HEK293 (cell line): ENCODE measurements around the gene LRP3.

Source experiments
- CTCF ChIA-PET: fragments of 350-600 bp; formaldehyde crosslinking; extraction: SDS; loops from one replicate; lab custom pipeline; 2021; ENCODE audit warnings: antibody characterized with exemption; lab: Yijun Ruan, JAX
- POLR2A ChIA-PET: fragments of 300-600 bp; formaldehyde crosslinking; extraction: SDS; loops from one replicate; lab custom pipeline; 2020; ENCODE audit warnings: antibody characterized with exemption, inconsistent platforms; lab: Yijun Ruan, JAX
- H3K27ac ChIP-seq: fragments of 200-500 bp; sonication (Bioruptor generic); 2 replicates; pipeline ENCODE4 v1.5.1; 2014; ENCODE audit warnings: low read depth, low read length, control low read depth, inconsistent platforms; ENCODE audit errors: extremely low read depth
- H3K36me3 ChIP-seq, 2 experiments: fragments of 200-500 bp in 1 of 2; sonication (Bioruptor generic) in 1 of 2; 1 replicate in 1 of 2; 2 replicates in 1 of 2; pipeline ENCODE4 v1.5.1; 2014 to 2017; ENCODE audit warnings: inconsistent platforms in 2 of 2, low read length in 2 of 2; ENCODE audit not compliant: control insufficient read depth in 2 of 2, insufficient read depth in 1 of 2
- H3K4me1 ChIP-seq: fragments of 200-500 bp; sonication (Bioruptor generic); 2 replicates; pipeline ENCODE4 v1.5.1; 2014; ENCODE audit warnings: mild to moderate bottlenecking, low read length, inconsistent platforms; ENCODE audit not compliant: control insufficient read depth, insufficient read depth
- H3K4me3 ChIP-seq: 2 replicates; pipeline ENCODE4 v1.5.1; 2011; ENCODE audit warnings: low read depth, mild to moderate bottlenecking, control low read depth, low read length, moderate library complexity
- H3K9me3 ChIP-seq: fragments of 200-500 bp; sonication (Bioruptor generic); 2 replicates; pipeline ENCODE4 v1.5.1; 2014; ENCODE audit warnings: low read depth, low read length, inconsistent platforms; ENCODE audit not compliant: control insufficient read depth, insufficient read depth
- GFI1B ChIP-seq: fragments of 450-650 bp; formaldehyde crosslinking; IDR thresholded peaks from 2 replicates; pipeline ENCODE4 v1.5.1; 2016; ENCODE audit warnings: missing biosample characterization, missing genetic modification characterization
- MYNN ChIP-seq: fragments of 450-650 bp; formaldehyde crosslinking; IDR thresholded peaks from 2 replicates; pipeline ENCODE4 v1.5.1; 2016; ENCODE audit warnings: missing biosample characterization, missing genetic modification characterization, borderline replicate concordance
- MZF1 ChIP-seq: fragments of 450-650 bp; formaldehyde crosslinking; IDR thresholded peaks from 2 replicates; pipeline ENCODE4 v1.5.1; 2017; ENCODE audit warnings: missing biosample characterization, missing genetic modification characterization, borderline replicate concordance
- ZEB2 ChIP-seq: fragments of 450-650 bp; formaldehyde crosslinking; IDR thresholded peaks from 2 replicates; pipeline ENCODE4 v1.5.1; 2016; ENCODE audit warnings: missing biosample characterization, missing genetic modification characterization
- ZFP3 ChIP-seq: fragments of 450-650 bp; formaldehyde crosslinking; IDR thresholded peaks from 2 replicates; pipeline ENCODE4 v1.5.1; 2016; ENCODE audit warnings: low read depth, missing biosample characterization, missing genetic modification characterization
- ZFP41 ChIP-seq: fragments of 450-650 bp; formaldehyde crosslinking; IDR thresholded peaks from 2 replicates; pipeline ENCODE4 v1.5.1; 2016; ENCODE audit warnings: missing biosample characterization, missing genetic modification characterization, borderline replicate concordance
- ZNF121 ChIP-seq: fragments of 450-650 bp; formaldehyde crosslinking; IDR thresholded peaks from 2 replicates; pipeline ENCODE4 v1.5.1; 2016; ENCODE audit warnings: missing biosample characterization, missing genetic modification characterization
- ZNF202 ChIP-seq: fragments of 450-650 bp; formaldehyde crosslinking; IDR thresholded peaks from 2 replicates; pipeline ENCODE4 v1.5.1; 2016; ENCODE audit warnings: missing biosample characterization, missing genetic modification characterization, borderline replicate concordance
- ZNF302 ChIP-seq: fragments of 450-650 bp; formaldehyde crosslinking; IDR thresholded peaks from 2 replicates; pipeline ENCODE4 v1.5.1; 2016; ENCODE audit warnings: missing biosample characterization, missing genetic modification characterization, low read depth
- ZNF354C ChIP-seq: fragments of 450-650 bp; formaldehyde crosslinking; IDR thresholded peaks from 2 replicates; pipeline ENCODE4 v1.5.1; 2016; ENCODE audit warnings: missing biosample characterization, missing genetic modification characterization, low read depth, borderline replicate concordance
- ZNF37A ChIP-seq: fragments of 450-650 bp; IDR thresholded peaks from 2 replicates; pipeline ENCODE4 v1.5.1; 2018; ENCODE audit warnings: missing biosample characterization, missing genetic modification characterization
- ZNF433 ChIP-seq: fragments of 450-650 bp; formaldehyde crosslinking; IDR thresholded peaks from 2 replicates; pipeline ENCODE4 v1.5.1; 2016; ENCODE audit warnings: missing biosample characterization, missing genetic modification characterization, low read depth
- ZNF548 ChIP-seq: fragments of 450-650 bp; formaldehyde crosslinking; IDR thresholded peaks from 2 replicates; pipeline ENCODE4 v1.5.1; 2016; ENCODE audit warnings: missing biosample characterization, missing genetic modification characterization
- ZNF560 ChIP-seq: fragments of 450-650 bp; formaldehyde crosslinking; IDR thresholded peaks from 2 replicates; pipeline ENCODE4 v1.5.1; 2017; ENCODE audit warnings: missing biosample characterization, missing genetic modification characterization, borderline replicate concordance
- ZNF664 ChIP-seq: fragments of 450-650 bp; formaldehyde crosslinking; IDR thresholded peaks from 2 replicates; pipeline ENCODE4 v1.5.1; 2016; ENCODE audit warnings: missing biosample characterization, missing genetic modification characterization
- ZNF791 ChIP-seq: fragments of 450-650 bp; formaldehyde crosslinking; IDR thresholded peaks from 2 replicates; pipeline ENCODE4 v1.5.1; 2016; ENCODE audit warnings: missing biosample characterization, missing genetic modification characterization
- TF ChIP-seq, protein P1 (sequence below): fragments of 450-650 bp; formaldehyde crosslinking; conservative IDR thresholded peaks from 2 replicates; pipeline ENCODE4 v1.5.1; 2016; ENCODE audit warnings: low read depth, missing biosample characterization, missing genetic modification characterization
- TF ChIP-seq, protein P2 (sequence below): fragments of 450-650 bp; formaldehyde crosslinking; IDR thresholded peaks from 2 replicates; pipeline ENCODE4 v1.5.1; 2016; ENCODE audit warnings: missing biosample characterization, missing genetic modification characterization
- TF ChIP-seq, protein P3 (sequence below): fragments of 450-650 bp; formaldehyde crosslinking; IDR thresholded peaks from 2 replicates; pipeline ENCODE4 v1.5.1; 2017; ENCODE audit warnings: missing biosample characterization, missing genetic modification characterization
- TF ChIP-seq, protein P4 (sequence below): fragments of 450-650 bp; formaldehyde crosslinking; IDR thresholded peaks from 2 replicates; pipeline ENCODE4 v1.5.1; 2017; ENCODE audit warnings: missing biosample characterization, missing genetic modification characterization
- TF ChIP-seq, protein P5 (sequence below): fragments of 450-650 bp; formaldehyde crosslinking; IDR thresholded peaks from 2 replicates; pipeline ENCODE4 v1.5.1; 2016; ENCODE audit warnings: missing biosample characterization, missing genetic modification characterization

The LRP3 gene

DNA sequence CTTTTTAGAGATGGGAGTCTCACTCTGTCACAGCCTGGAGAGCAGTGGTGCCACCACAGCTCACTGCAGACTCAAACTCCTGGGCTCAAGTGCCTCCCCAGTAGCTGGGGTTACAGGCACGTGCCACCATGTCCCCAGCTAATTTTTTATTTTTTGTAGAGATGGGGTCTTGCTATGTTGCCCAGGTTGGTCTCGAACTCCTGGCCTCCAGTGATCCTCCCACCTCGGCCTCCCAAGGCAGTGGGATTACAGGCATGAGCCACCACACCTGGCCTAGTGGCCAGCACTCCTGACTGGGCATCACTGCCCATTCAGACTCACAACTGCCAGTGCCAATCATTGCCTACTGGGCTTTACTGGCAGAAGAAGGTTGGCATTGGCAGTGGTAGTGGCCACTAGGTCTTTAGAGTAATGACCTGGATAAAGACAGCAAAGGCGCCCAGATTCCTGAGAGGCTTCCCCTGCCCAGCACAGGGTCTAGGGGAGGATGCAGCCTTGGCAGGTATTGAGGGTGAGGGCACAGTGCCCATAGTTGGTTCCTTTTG lies 58.4 kb downstream of the LRP3 start (continued):
- TF ChIP-seq, protein P1, sequence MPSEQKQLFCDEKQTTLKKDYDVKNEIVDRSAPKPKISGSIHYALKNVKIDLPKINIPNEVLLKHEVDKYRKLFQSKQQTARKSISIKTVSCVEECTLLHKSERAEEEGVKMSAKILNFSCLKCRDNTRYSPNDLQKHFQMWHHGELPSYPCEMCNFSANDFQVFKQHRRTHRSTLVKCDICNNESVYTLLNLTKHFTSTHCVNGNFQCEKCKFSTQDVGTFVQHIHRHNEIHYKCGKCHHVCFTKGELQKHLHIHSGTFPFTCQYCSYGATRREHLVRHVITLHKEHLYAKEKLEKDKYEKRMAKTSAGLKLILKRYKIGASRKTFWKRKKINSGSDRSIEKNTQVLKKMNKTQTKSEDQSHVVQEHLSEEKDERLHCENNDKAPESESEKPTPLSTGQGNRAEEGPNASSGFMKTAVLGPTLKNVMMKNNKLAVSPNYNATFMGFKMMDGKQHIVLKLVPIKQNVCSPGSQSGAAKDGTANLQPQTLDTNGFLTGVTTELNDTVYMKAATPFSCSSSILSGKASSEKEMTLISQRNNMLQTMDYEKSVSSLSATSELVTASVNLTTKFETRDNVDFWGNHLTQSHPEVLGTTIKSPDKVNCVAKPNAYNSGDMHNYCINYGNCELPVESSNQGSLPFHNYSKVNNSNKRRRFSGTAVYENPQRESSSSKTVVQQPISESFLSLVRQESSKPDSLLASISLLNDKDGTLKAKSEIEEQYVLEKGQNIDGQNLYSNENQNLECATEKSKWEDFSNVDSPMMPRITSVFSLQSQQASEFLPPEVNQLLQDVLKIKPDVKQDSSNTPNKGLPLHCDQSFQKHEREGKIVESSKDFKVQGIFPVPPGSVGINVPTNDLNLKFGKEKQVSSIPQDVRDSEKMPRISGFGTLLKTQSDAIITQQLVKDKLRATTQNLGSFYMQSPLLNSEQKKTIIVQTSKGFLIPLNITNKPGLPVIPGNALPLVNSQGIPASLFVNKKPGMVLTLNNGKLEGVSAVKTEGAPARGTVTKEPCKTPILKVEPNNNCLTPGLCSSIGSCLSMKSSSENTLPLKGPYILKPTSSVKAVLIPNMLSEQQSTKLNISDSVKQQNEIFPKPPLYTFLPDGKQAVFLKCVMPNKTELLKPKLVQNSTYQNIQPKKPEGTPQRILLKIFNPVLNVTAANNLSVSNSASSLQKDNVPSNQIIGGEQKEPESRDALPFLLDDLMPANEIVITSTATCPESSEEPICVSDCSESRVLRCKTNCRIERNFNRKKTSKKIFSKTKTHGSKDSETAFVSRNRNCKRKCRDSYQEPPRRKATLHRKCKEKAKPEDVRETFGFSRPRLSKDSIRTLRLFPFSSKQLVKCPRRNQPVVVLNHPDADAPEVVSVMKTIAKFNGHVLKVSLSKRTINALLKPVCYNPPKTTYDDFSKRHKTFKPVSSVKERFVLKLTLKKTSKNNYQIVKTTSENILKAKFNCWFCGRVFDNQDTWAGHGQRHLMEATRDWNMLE (tag by site-specific recombination), result no peak
- TF ChIP-seq, protein P2, sequence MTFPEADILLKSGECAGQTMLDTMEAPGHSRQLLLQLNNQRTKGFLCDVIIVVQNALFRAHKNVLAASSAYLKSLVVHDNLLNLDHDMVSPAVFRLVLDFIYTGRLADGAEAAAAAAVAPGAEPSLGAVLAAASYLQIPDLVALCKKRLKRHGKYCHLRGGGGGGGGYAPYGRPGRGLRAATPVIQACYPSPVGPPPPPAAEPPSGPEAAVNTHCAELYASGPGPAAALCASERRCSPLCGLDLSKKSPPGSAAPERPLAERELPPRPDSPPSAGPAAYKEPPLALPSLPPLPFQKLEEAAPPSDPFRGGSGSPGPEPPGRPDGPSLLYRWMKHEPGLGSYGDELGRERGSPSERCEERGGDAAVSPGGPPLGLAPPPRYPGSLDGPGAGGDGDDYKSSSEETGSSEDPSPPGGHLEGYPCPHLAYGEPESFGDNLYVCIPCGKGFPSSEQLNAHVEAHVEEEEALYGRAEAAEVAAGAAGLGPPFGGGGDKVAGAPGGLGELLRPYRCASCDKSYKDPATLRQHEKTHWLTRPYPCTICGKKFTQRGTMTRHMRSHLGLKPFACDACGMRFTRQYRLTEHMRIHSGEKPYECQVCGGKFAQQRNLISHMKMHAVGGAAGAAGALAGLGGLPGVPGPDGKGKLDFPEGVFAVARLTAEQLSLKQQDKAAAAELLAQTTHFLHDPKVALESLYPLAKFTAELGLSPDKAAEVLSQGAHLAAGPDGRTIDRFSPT, result peak; percentile 85
- TF ChIP-seq, protein P3, sequence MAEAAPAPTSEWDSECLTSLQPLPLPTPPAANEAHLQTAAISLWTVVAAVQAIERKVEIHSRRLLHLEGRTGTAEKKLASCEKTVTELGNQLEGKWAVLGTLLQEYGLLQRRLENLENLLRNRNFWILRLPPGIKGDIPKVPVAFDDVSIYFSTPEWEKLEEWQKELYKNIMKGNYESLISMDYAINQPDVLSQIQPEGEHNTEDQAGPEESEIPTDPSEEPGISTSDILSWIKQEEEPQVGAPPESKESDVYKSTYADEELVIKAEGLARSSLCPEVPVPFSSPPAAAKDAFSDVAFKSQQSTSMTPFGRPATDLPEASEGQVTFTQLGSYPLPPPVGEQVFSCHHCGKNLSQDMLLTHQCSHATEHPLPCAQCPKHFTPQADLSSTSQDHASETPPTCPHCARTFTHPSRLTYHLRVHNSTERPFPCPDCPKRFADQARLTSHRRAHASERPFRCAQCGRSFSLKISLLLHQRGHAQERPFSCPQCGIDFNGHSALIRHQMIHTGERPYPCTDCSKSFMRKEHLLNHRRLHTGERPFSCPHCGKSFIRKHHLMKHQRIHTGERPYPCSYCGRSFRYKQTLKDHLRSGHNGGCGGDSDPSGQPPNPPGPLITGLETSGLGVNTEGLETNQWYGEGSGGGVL (tag by site-specific recombination), result no peak
- TF ChIP-seq ZNF433 (no peak), ZNF548 (tag by site-specific recombination) (no peak), ZNF37A (tag by site-specific recombination) (no peak), ZEB2 (tag by site-specific recombination) (no peak), ZFP3 (no peak), MZF1 (no peak)

DNA sequence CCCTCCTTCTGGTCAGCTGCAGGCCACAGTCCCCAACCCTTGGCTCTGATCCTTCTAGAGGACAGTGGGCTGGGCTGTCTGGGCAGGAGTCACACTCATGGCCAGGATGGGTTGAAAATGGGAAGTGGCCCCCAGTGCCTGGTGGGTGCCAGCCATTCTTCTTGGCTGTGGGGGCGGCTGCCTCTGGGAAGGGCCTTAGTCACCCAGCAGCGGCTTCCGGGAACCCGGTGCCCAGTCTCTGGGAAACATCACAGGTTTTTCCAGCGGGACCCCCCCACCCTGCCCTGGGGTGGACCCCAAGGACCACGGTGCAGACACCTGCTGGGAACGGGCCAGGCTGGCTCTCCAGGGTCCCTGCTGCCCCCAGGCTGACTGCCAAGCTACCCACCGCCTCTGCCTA lies 58.8 kb downstream of the LRP3 start:
- Histone ChIP-seq H3K36me3 (no peaks in the 10 kb centered on the region; a peak in 1 of 3 replicates), H3K27ac (no peak overlapping the region), H3K9me3 (no peaks in the 10 kb centered on the region; the same call in 1 of the 2 replicates), H3K4me3 (no peak overlapping the region), H3K4me1 (no peaks in the 10 kb centered on the region)
- ChIA-PET POLR2A (no interaction called here), CTCF (no interaction called here)
- TF ChIP-seq, protein P4, sequence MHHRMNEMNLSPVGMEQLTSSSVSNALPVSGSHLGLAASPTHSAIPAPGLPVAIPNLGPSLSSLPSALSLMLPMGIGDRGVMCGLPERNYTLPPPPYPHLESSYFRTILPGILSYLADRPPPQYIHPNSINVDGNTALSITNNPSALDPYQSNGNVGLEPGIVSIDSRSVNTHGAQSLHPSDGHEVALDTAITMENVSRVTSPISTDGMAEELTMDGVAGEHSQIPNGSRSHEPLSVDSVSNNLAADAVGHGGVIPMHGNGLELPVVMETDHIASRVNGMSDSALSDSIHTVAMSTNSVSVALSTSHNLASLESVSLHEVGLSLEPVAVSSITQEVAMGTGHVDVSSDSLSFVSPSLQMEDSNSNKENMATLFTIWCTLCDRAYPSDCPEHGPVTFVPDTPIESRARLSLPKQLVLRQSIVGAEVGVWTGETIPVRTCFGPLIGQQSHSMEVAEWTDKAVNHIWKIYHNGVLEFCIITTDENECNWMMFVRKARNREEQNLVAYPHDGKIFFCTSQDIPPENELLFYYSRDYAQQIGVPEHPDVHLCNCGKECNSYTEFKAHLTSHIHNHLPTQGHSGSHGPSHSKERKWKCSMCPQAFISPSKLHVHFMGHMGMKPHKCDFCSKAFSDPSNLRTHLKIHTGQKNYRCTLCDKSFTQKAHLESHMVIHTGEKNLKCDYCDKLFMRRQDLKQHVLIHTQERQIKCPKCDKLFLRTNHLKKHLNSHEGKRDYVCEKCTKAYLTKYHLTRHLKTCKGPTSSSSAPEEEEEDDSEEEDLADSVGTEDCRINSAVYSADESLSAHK (tag by site-specific recombination), result no peak
- TF ChIP-seq, protein P5, sequence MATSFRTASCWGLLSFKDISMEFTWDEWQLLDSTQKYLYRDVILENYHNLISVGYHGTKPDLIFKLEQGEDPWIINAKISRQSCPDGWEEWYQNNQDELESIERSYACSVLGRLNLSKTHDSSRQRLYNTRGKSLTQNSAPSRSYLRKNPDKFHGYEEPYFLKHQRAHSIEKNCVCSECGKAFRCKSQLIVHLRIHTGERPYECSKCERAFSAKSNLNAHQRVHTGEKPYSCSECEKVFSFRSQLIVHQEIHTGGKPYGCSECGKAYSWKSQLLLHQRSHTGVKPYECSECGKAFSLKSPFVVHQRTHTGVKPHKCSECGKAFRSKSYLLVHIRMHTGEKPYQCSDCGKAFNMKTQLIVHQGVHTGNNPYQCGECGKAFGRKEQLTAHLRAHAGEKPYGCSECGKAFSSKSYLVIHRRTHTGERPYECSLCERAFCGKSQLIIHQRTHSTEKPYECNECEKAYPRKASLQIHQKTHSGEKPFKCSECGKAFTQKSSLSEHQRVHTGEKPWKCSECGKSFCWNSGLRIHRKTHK (tag by site-specific recombination), result no peak
- TF ChIP-seq ZNF354C (tag by site-specific recombination) (no peak), GFI1B (tag by site-specific recombination) (no peak), ZNF664 (tag by site-specific recombination) (no peak), ZNF302 (tag by site-specific recombination) (no peak), MYNN (tag by site-specific recombination) (no peak), ZNF560 (tag by site-specific recombination) (no peak), ZNF791 (tag by site-specific recombination) (no peak), ZFP41 (no peak), ZNF121 (tag by site-specific recombination) (no peak), ZNF202 (tag by site-specific recombination) (no peak)
